GM13977 (cell line): ENCODE data around the gene PSENEN.

Source experiments
- DNase-seq: peaks from one replicate; pipeline ENCODE4 v3.0.0; 2012; ENCODE audit warnings: low spot score
- in situ Hi-C: fragments of 300-500 bp; cut with MboI; formaldehyde crosslinking; loops from one replicate; pipeline ENCODE4 v1.12.0; 2022; ENCODE audit warnings: low sequenced_read_pairs, low pct_unique_long_range_greater_than_20kb, mixed read lengths, inconsistent platforms; ENCODE audit not compliant: unreplicated experiment
- TF ChIP-seq, protein P1 (sequence below): IDR thresholded peaks from 2 replicates; pipeline ENCODE4 v1.5.1; 2012; ENCODE audit warnings: mild to moderate bottlenecking, control low read depth; ENCODE audit not compliant: insufficient read depth; ENCODE audit errors: extremely low read depth, missing control alignments

The PSENEN gene

DNA sequence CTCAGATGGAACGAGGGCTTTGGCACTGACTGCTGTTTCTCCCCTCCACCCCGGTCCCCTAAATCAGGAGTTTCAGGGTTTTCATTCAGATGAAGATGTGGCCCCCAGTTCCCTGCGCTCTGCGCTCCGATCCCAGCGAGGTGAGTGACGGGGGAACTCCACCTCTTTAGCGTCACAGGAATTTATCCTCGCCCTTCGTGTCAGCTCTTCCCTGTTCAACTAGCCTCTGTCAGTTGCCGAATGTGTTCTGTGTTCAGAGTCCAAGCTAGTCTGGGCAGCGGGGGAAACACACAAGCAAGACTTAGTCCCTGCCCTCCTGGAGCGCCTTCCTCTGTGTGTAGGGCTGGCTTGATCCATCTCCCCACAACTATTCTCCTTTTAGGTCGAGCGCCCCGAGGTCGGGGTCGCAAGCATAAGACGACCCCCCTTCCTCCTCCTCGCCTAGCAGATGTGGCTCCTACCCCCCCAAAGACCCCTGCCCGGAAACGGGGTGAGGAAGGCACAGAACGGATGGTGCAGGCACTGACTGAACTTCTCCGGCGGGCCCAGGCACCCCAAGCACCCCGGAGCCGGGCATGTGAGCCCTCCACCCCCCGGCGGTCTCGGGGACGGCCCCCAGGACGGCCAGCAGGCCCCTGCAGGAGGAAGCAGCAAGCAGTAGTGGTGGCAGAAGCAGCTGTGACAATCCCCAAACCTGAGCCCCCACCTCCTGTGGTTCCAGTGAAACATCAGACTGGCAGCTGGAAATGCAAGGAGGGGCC, 25.9 kb upstream of the PSENEN start:
- TF ChIP-seq, protein P1, sequence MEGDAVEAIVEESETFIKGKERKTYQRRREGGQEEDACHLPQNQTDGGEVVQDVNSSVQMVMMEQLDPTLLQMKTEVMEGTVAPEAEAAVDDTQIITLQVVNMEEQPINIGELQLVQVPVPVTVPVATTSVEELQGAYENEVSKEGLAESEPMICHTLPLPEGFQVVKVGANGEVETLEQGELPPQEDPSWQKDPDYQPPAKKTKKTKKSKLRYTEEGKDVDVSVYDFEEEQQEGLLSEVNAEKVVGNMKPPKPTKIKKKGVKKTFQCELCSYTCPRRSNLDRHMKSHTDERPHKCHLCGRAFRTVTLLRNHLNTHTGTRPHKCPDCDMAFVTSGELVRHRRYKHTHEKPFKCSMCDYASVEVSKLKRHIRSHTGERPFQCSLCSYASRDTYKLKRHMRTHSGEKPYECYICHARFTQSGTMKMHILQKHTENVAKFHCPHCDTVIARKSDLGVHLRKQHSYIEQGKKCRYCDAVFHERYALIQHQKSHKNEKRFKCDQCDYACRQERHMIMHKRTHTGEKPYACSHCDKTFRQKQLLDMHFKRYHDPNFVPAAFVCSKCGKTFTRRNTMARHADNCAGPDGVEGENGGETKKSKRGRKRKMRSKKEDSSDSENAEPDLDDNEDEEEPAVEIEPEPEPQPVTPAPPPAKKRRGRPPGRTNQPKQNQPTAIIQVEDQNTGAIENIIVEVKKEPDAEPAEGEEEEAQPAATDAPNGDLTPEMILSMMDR: no peak
- no peak for DNase-seq
- in situ Hi-C loops: no loop called here

DNA sequence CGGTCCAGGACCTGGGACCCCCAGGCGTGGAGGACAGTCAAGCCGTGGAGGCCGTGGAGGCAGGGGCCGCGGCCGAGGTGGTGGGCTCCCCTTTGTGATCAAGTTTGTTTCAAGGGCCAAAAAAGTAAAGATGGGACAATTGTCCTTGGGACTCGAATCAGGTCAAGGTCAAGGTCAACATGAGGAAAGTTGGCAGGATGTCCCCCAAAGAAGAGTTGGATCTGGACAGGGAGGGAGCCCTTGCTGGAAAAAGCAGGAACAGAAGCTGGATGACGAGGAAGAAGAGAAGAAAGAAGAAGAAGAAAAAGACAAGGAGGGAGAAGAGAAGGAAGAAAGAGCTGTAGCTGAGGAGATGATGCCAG, 25.3 kb upstream of the PSENEN start:
- no peak for DNase-seq
- TF ChIP-seq, protein P1: no peak
- in situ Hi-C loops: no loop called here

DNA sequence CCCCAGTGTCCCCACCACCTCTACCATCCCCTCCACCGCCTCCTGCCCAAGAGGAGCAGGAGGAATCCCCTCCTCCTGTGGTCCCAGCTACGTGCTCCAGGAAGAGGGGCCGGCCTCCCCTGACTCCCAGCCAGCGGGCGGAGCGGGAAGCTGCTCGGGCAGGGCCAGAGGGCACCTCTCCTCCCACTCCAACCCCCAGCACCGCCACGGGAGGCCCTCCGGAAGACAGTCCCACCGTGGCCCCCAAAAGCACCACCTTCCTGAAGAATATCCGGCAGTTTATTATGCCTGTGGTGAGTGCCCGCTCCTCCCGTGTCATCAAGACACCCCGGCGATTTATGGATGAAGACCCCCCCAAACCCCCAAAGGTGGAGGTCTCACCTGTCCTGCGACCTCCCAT, 24.8 kb upstream of the PSENEN start:
- TF ChIP-seq, protein P1: no peak
- no peak for DNase-seq
- in situ Hi-C loops: no loop called here

DNA sequence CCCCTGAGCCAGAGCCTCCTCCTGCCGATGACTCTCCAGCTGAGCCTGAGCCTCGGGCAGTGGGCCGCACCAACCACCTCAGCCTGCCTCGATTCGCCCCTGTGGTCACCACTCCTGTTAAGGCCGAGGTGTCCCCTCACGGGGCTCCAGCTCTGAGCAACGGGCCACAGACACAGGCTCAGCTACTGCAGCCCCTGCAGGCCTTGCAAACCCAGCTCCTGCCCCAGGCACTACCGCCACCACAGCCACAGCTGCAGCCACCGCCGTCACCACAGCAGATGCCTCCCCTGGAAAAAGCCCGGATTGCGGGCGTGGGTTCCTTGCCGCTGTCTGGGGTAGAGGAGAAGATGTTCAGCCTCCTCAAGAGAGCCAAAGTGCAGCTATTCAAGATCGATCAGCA, 24.1 kb upstream of the PSENEN start:
- TF ChIP-seq, protein P1: no peak
- no peak for DNase-seq
- in situ Hi-C loops: no loop called here

DNA sequence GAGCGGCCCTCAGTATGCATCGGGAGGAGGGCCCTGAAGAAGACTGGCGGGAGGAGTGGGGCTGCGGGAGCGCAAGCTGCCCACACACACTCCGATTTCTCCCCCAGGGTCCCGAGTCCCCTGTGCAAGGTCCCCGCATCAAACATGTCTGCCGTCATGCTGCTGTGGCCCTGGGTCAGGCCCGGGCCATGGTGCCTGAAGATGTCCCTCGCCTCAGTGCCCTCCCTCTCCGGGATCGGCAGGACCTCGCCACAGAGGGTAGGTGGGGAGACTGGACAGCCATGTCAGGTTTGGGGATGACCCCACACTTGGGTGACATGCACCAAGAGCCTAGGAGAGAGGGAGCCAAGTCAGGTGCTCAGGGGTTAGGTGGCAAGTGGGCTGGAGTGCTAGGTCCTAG, 23.0 kb upstream of the PSENEN start:
- in situ Hi-C loops: no loop called here
- DNase-seq: no peak
- TF ChIP-seq, protein P1: no peak

DNA sequence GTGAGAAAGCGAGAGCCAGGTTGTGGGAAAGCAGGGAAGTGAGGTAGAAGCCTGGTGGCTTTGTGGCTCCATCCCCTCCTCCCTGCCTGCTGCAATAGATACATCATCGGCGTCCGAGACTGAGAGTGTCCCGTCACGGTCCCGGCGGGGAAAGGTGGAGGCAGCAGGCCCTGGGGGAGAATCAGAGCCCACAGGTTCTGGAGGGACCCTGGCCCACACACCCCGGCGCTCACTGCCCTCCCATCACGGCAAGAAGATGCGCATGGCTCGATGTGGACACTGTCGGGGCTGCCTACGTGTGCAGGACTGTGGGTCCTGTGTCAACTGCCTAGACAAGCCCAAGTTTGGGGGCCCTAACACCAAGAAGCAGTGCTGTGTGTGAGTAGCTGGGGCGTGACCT, 22.6 kb upstream of the PSENEN start:
- TF ChIP-seq, protein P1: no peak
- in situ Hi-C loops: no loop called here
- no peak for DNase-seq
